HepG2 (cell line): Measurements from ENCODE around the gene SMC6. TPM values are rescaled to one million over a fixed set of nuclear protein-coding genes. Genes with fewer than 3 reads are reported as not detected.

Source experiments
- ATAC-seq: fragments of 200-7000 bp; cut with Tn5 transposase; 3 replicates; pipeline ENCODE4 v1.9.1; 2020; ENCODE audit warnings: mild to moderate bottlenecking, moderate library complexity
- BruUV-seq: library from RNA; stranded (reverse); fragments of 400-500 nt; replicated peaks from 2 replicates; lab custom pipeline; 2021; lab: Mats Ljungman, UMichigan
- CTCF ChIA-PET: fragments of 300-600 bp; formaldehyde crosslinking; extraction: SDS; loops from one replicate; lab custom pipeline; 2021; ENCODE audit warnings: low total read pairs, inconsistent platforms, low intra/inter-chr PET ratio; lab: Yijun Ruan, JAX
- POLR2A ChIA-PET: fragments of 350-600 bp; sonication (Branson Sonifier 250); formaldehyde crosslinking; loops from one replicate; lab custom pipeline; 2020; ENCODE audit warnings: antibody characterized with exemption, inconsistent platforms; lab: Yijun Ruan, JAX
- DNase-seq: peaks from one replicate; pipeline ENCODE4 v3.0.0-alpha.2; 2015; ENCODE audit warnings: low spot score
- FAIRE-seq: peaks from 3 replicates; lab custom pipeline; 2011; peaks lifted over from hg19 to GRCh38; lab: Jason Lieb, UNC
- H2AFZ ChIP-seq: one replicate; pipeline ENCODE4 v1.6.1; 2011; ENCODE audit warnings: low read length, inconsistent platforms
- H3K27ac ChIP-seq: fragments of 300-600 bp; 3 replicates; pipeline ENCODE4 v1.8.0; 2011; ENCODE audit warnings: mixed run types, mild to moderate bottlenecking, mixed read lengths, low read length, inconsistent platforms; ENCODE audit not compliant: insufficient read depth; ENCODE audit errors: extremely low read length
- H3K27me3 ChIP-seq, 2 experiments: fragments of 200-600 bp in 1 of 2; 2 replicates in 1 of 2; 3 replicates in 1 of 2; pipeline versions ENCODE4 v1.6.0 to v1.8.0; 2011; ENCODE audit warnings: low read length in 2 of 2, mild to moderate bottlenecking in 2 of 2, moderate library complexity in 2 of 2, inconsistent platforms in 1 of 2; ENCODE audit not compliant: insufficient read depth in 2 of 2, control insufficient read depth in 1 of 2
- H3K36me3 ChIP-seq, 2 experiments: fragments of 200-600 bp in 1 of 2; replicated peaks in 1 of 2; 2 replicates in 1 of 2; 3 replicates in 1 of 2; pipeline versions ENCODE4 v1.5.1 to v1.8.0; 2011; ENCODE audit warnings: low read length in 2 of 2, inconsistent platforms in 1 of 2; ENCODE audit not compliant: insufficient read depth in 2 of 2, control insufficient read depth in 1 of 2
- H3K4me1 ChIP-seq: 2 replicates; pipeline ENCODE4 v1.5.1; 2012; ENCODE audit warnings: low read length, inconsistent platforms; ENCODE audit not compliant: insufficient read depth
- H3K4me2 ChIP-seq: 2 replicates; pipeline ENCODE4 v1.6.0; 2011; ENCODE audit warnings: low read depth, low read length, inconsistent platforms
- H3K4me3 ChIP-seq, 3 experiments: fragments of 200-600 bp in 1 of 3; sonication (generic), shearing (Covaris generic) in 1 of 3; replicated peaks in 1 of 3; 2 replicates each; pipeline ENCODE4 v1.5.1; 2011 to 2016; ENCODE audit warnings: low read length in 3 of 3, inconsistent platforms in 2 of 3, low read depth in 2 of 3, mild to moderate bottlenecking in 2 of 3, control low read depth in 1 of 3, mixed read lengths in 1 of 3; ENCODE audit not compliant: insufficient read depth in 1 of 3
- H3K79me2 ChIP-seq: one replicate; pipeline ENCODE4 v1.6.1; 2011; ENCODE audit warnings: low read length, inconsistent platforms; ENCODE audit not compliant: insufficient read depth
- H3K9ac ChIP-seq: 2 replicates; pipeline ENCODE4 v1.6.0; 2011; ENCODE audit warnings: mild to moderate bottlenecking, low read depth, low read length, inconsistent platforms; ENCODE audit not compliant: insufficient read depth
- H3K9me3 ChIP-seq: 2 replicates; pipeline ENCODE4 v1.5.1; 2012; ENCODE audit warnings: mild to moderate bottlenecking, low read length
- H4K20me1 ChIP-seq: 2 replicates; pipeline ENCODE4 v1.6.0; 2011; ENCODE audit warnings: inconsistent platforms, mild to moderate bottlenecking, low read length, moderate library complexity; ENCODE audit not compliant: insufficient read depth
- FOXP1 ChIP-seq, 2 experiments: fragments of 450-650 bp in 1 of 2; IDR thresholded peaks; 2 replicates each; pipeline ENCODE4 v1.6.1; 2017 to 2018; ENCODE audit warnings: antibody characterized with exemption in 1 of 2
- HOXA5 ChIP-seq: sonication (generic); formaldehyde crosslinking; IDR thresholded peaks from 2 replicates; pipeline ENCODE4 v1.4.0; 2020; ENCODE audit warnings: missing genetic modification reagents
- MAFF ChIP-seq: IDR thresholded peaks from 2 replicates; pipeline ENCODE4 v1.6.1; 2011; ENCODE audit warnings: low read depth, low read length, improper control_type of control experiment
- MAFK ChIP-seq, 2 experiments: IDR thresholded peaks in 1 of 2; conservative IDR thresholded peaks in 1 of 2; 2 replicates each; pipeline ENCODE4 v1.6.1; 2011; ENCODE audit warnings: improper control_type of control experiment in 2 of 2, low read length in 2 of 2
- POLR2G ChIP-seq: fragments of 200-400 bp; formaldehyde crosslinking; IDR thresholded peaks from 2 replicates; pipeline ENCODE4 v1.6.1; 2018; ENCODE audit warnings: mild to moderate bottlenecking, low read depth, low read length, moderate library complexity
- TAF15 ChIP-seq: fragments of 200-400 bp; formaldehyde crosslinking; IDR thresholded peaks from one replicate; pipeline ENCODE4 v1.6.1; 2018; ENCODE audit warnings: mild to moderate bottlenecking, low read depth, low read length; ENCODE audit not compliant: poor library complexity, severe bottlenecking
- ZBTB8A ChIP-seq: sonication (generic); formaldehyde crosslinking; IDR thresholded peaks from 2 replicates; pipeline ENCODE4 v1.4.0; 2020; ENCODE audit warnings: mild to moderate bottlenecking, low read depth, missing genetic modification reagents, borderline replicate concordance
- ZNF678 ChIP-seq: sonication (generic); formaldehyde crosslinking; IDR thresholded peaks from 2 replicates; pipeline ENCODE4 v1.4.0; 2020; ENCODE audit warnings: mild to moderate bottlenecking, missing genetic modification reagents
- ZNF766 ChIP-seq: sonication (generic); formaldehyde crosslinking; IDR thresholded peaks from 2 replicates; pipeline ENCODE4 v1.5.0; 2020; ENCODE audit warnings: missing genetic modification reagents, borderline replicate concordance
- WGBS: methylation state at CpG from one replicate; pipeline ENCODE4 v1.1.6; 2017; ENCODE audit warnings: low lambda C conversion rate; 5-methylcytosine and 5-hydroxymethylcytosine counted together
- in situ Hi-C: cut with HindIII; loops from 2 replicates; pipeline ENCODE4 v1.10.0; 2017; ENCODE audit warnings: low pct_unique_long_range_greater_than_20kb; ENCODE audit not compliant: extremely low pct_ligation_motif_present
- intact Hi-C: fragments of 100-400 bp; cut with micrococcal nuclease; formaldehyde crosslinking; loops from one replicate; pipeline ENCODE4 v1.10.0; 2022; ENCODE audit not compliant: unreplicated experiment
- polyA plus RNA-seq, 8 experiments: library from polyadenylated mRNA; depleted of rRNA in 3 of 8; stranded (reverse) in 7 of 8; unstranded in 1 of 8; fragments of >200 nt; fragmentation: Illumina TruSeq in 4 of 8; extraction: Trizol in 4 of 8; gene quantifications; 2 replicates each; pipeline versions ENCODE4 v1.2.1 to v1.2.3, GENCODE V29; 2011 to 2016; ENCODE audit warnings: low read depth in 4 of 8, missing spikeins in 1 of 8, mixed read lengths in 1 of 8; ENCODE audit not compliant: insufficient read depth in 1 of 8
- total RNA-seq, 5 experiments: library from RNA; depleted of rRNA; stranded (reverse); fragments of >200 nt; fragmentation: Illumina TruSeq; extraction: Trizol; gene quantifications; 2 replicates each; pipeline ENCODE4 v1.2.3, GENCODE V29; 2016; ENCODE audit warnings: low read depth in 1 of 5
- TF ChIP-seq, protein P1 (sequence below): sonication (generic); formaldehyde crosslinking; IDR thresholded peaks from 2 replicates; pipeline ENCODE4 v1.5.0; 2020; ENCODE audit warnings: missing genetic modification reagents
- TF ChIP-seq, protein P2 (sequence below): sonication (generic); formaldehyde crosslinking; IDR thresholded peaks from 2 replicates; pipeline ENCODE4 v1.4.0; 2020; ENCODE audit warnings: missing genetic modification reagents, borderline replicate concordance
- TF ChIP-seq, protein P3 (sequence below): sonication (generic); formaldehyde crosslinking; IDR thresholded peaks from 2 replicates; pipeline ENCODE4 v1.8.0; 2023; ENCODE audit warnings: mild to moderate bottlenecking, missing genetic modification reagents

Gene SMC6
- total and polyA plus RNA-seq, 2 of the 13 experiments (the other 11 are each of a cell fraction or from before 2014, with no cell fraction given) = 18.9 to 55.3 TPM

DNA sequence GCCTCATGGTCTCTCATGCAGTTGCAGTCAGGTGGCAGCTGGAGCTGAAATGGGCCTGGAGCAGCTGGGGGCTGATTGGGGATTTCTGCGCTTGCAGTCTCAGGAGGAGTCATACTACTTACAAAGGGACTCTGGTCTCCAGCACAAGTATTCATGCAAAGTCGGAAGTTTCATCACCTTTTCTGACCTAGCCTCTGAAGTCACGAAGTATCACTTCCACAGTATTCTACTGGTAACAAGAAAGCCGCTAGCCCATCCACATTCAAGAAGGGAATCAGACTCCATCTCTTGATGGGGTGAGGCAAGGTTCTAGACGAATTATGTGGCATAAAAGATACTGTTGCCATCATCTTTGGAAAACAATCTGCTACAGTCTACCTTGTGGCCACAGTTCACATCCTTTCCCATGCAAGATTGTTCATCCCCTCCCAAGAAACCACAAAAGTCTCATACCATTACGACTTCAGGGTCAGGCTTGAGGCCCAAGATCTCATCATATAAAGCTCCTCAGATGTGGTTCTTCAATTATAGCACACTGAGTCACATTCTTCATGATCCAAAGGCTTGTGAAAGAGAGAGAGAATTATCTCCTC, 95.3 kb downstream of the SMC6 start:
- Histone ChIP-seq H3K4me3 (no peak overlapping the region), H3K27ac (no peak overlapping the region), H3K9me3 (no peaks in the 10 kb centered on the region), H3K9ac (no peak overlapping the region), H4K20me1 (no peaks in the 10 kb centered on the region), H2AFZ (no peak overlapping the region), H3K36me3 (peaks cover 22 to 39% of the 10 kb centered on the region in 2 experiments), H3K79me2 (no peaks in the 10 kb centered on the region), H3K4me2 (no peak overlapping the region), H3K4me1 (no peaks in the 10 kb centered on the region), H3K27me3 (no peaks in the 10 kb centered on the region)
- DNase-seq (no peak), ATAC-seq (peak; percentile 11; the same call in 1 of the 3 replicates), FAIRE-seq (no peak)
- intact Hi-C loops = no loop called here
- ChIA-PET CTCF (no interaction called here), POLR2A (no interaction called here)
- BruUV-seq = no TSS peak
- no peak for TF ChIP-seq FOXP1 (IDR thresholded peaks at IDR 0.05)
- no peak for TF ChIP-seq FOXP1 (CRISPR knock-in tag; IDR thresholded peaks at IDR 0.05)
- TF ChIP-seq POLR2G = 0 out of 2 replicates have a peak, but pooled peaks have one; percentile 9
- TF ChIP-seq ZNF678 (CRISPR knock-in tag) = no peak
- no peak for TF ChIP-seq TAF15
- TF ChIP-seq, protein P1, sequence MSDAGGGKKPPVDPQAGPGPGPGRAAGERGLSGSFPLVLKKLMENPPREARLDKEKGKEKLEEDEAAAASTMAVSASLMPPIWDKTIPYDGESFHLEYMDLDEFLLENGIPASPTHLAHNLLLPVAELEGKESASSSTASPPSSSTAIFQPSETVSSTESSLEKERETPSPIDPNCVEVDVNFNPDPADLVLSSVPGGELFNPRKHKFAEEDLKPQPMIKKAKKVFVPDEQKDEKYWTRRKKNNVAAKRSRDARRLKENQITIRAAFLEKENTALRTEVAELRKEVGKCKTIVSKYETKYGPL (CRISPR knock-in tag) = no peak
- TF ChIP-seq HOXA5 (CRISPR knock-in tag) = no peak
- in situ Hi-C loops = loop anchor here (25.0 kb wide), 1 partner anchor 346 kb away; no protein-coding TSS in a partner anchor
- WGBS = 85% methylated on average over 6 of the region's 6 CpGs

DNA sequence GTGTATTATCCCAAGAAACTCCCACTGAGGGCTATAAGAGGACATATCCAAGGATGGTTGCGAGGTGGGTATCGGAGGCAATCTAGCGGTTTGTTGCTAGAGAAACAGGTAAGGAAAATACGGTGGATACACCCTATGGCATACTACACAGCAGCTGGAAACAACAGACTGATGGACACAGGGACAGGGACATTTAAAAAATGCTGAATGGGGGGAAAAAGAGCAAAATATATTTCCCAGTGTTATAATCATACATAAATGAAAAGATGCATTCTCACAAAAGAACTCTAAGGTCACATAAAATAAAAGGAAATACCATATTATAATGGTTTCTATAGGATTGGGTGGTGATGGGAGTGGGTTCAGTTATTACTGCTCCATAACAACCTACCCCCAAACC, 95.9 kb downstream of the SMC6 start:
- Histone ChIP-seq H3K36me3 (peaks cover 23 to 44% of the 10 kb centered on the region in 2 experiments), H2AFZ (no peak overlapping the region), H4K20me1 (no peaks in the 10 kb centered on the region), H3K9me3 (no peaks in the 10 kb centered on the region), H3K4me2 (no peak overlapping the region), H3K4me3 (no peak overlapping the region), H3K27me3 (no peaks in the 10 kb centered on the region), H3K4me1 (no peaks in the 10 kb centered on the region), H3K79me2 (no peaks in the 10 kb centered on the region), H3K9ac (no peak overlapping the region), H3K27ac (no peak overlapping the region)
- 96% methylated on average over 4 of the region's 4 CpGs for WGBS
- POLR2A ChIA-PET = no interaction called here
- peak; percentile 64 to 69; a peak in 3 of 4 replicates for TF ChIP-seq MAFK (conservative IDR thresholded peaks at IDR 0.05 in 1 of 2, IDR thresholded peaks at IDR 0.05 in 1 of 2; ENCODE audit: low read length in 2 of 2)
- no peak for TF ChIP-seq ZNF766
- no peak for TF ChIP-seq ZBTB8A (CRISPR knock-in tag)
- TF ChIP-seq MAFF = peak; percentile 39; the same call in 1 of the 2 replicates
- TF ChIP-seq, protein P2, sequence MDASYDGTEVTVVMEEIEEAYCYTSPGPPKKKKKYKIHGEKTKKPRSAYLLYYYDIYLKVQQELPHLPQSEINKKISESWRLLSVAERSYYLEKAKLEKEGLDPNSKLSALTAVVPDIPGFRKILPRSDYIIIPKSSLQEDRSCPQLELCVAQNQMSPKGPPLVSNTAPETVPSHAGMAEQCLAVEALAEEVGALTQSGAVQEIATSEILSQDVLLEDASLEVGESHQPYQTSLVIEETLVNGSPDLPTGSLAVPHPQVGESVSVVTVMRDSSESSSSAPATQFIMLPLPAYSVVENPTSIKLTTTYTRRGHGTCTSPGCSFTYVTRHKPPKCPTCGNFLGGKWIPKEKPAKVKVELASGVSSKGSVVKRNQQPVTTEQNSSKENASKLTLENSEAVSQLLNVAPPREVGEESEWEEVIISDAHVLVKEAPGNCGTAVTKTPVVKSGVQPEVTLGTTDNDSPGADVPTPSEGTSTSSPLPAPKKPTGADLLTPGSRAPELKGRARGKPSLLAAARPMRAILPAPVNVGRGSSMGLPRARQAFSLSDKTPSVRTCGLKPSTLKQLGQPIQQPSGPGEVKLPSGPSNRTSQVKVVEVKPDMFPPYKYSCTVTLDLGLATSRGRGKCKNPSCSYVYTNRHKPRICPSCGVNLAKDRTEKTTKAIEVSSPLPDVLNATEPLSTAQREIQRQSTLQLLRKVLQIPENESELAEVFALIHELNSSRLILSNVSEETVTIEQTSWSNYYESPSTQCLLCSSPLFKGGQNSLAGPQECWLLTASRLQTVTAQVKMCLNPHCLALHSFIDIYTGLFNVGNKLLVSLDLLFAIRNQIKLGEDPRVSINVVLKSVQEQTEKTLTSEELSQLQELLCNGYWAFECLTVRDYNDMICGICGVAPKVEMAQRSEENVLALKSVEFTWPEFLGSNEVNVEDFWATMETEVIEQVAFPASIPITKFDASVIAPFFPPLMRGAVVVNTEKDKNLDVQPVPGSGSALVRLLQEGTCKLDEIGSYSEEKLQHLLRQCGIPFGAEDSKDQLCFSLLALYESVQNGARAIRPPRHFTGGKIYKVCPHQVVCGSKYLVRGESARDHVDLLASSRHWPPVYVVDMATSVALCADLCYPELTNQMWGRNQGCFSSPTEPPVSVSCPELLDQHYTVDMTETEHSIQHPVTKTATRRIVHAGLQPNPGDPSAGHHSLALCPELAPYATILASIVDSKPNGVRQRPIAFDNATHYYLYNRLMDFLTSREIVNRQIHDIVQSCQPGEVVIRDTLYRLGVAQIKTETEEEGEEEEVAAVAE (CRISPR knock-in tag) = no peak
- TF ChIP-seq, protein P3, sequence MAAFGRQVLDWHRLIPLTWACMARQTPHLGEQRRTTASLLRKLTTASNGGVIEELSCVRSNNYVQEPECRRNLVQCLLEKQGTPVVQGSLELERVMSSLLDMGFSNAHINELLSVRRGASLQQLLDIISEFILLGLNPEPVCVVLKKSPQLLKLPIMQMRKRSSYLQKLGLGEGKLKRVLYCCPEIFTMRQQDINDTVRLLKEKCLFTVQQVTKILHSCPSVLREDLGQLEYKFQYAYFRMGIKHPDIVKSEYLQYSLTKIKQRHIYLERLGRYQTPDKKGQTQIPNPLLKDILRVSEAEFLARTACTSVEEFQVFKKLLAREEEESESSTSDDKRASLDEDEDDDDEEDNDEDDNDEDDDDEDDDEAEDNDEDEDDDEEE = no peak
- DNase-seq (no peak), FAIRE-seq (no peak), ATAC-seq (no peak)
- CTCF ChIA-PET = no interaction called here
- in situ Hi-C loops (loop anchor here (25.0 kb wide), 1 partner anchor 345 kb away; no protein-coding TSS in a partner anchor), intact Hi-C loops (no loop called here)
- BruUV-seq = no TSS peak
